GM18517 (cell line): Measurements from ENCODE around the gene RNASE1.
A peak's percentile ranks its signal among the peaks of the same experiment; 100 is the strongest.

Experiments used
- ATAC-seq: cut with Tn5 transposase; IDR thresholded peaks from one replicate; pipeline ENCODE4 v1.9.1; 2021; ENCODE audit warnings: mild to moderate bottlenecking, moderate library complexity; ENCODE audit not compliant: unreplicated experiment

The RNASE1 gene

DNA sequence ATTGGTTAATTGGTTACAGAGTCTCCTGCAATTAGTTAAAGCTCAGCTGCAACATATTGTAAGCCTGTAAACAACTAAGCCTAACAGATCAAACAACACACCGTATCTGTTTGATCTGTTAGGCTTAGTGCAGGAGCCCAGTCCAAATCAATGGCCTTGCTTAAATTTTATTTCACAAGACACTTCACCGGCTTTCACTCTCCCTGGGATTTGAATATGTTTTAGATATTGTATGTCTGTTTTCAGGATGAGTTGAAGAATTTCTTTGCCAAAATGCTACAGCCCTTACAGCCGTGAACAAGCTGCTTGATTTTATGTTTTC lies 5.5 kb upstream of the RNASE1 start:
- ATAC-seq, result no peak

DNA sequence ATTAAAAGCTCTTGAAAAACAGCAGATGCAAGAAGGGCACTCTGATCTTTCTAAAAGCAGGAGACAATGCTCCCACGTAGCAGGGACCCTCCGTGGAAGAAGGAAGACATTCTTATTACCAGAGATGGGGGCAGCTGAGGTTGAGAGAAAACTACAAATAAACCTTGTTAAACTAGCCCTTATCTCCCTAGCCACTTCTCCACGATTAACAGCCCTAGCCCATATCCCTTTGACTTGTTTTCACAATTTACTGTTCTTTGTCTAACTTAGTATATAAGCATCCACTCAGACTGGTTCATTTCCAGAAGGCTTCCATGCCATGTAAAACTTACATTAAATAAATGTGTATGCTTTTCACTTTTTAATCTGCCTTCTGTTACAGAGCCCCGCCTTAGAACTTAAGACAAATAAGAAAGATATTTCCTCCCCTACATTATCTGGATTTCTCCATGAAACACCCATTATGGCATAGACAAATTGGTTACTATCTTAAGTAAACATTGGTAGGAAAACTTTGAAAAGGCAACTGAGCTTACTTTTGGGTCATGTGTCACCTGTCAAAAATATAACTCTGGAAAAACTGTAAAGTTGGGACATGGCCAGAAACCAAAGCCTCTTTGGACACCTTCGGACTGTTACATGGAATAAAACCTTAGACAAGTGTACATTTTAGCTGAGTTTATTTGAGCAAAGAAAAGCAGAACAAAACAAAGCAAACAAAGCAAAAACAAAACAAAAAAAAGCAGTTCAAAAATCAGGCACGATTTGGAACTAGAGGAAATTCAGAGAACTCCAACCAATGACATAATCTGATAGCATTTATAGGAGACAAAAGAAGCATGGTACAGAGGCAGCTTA lies 4.9 kb upstream of the RNASE1 start:
- no peak for ATAC-seq

DNA sequence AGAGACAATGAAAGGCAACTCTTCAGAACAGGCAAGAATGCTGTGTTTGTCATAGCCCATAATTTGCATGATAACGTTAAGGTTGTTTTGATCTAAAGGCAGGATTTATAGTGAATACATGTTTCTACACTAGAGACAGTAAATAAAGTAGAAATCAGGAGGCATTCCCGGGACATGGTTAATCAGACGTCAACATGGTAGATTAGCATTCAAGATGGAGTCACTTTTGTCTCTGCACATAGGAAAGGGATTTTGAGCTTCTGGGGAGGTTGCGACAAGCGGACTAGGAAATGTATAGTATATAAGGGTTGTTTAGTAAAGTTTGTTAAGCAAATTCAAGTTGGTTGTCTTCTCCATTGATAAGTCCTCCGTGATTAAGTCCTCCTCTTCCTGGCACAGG lies 2.8 kb upstream of the RNASE1 start:
- ATAC-seq, result no peak

DNA sequence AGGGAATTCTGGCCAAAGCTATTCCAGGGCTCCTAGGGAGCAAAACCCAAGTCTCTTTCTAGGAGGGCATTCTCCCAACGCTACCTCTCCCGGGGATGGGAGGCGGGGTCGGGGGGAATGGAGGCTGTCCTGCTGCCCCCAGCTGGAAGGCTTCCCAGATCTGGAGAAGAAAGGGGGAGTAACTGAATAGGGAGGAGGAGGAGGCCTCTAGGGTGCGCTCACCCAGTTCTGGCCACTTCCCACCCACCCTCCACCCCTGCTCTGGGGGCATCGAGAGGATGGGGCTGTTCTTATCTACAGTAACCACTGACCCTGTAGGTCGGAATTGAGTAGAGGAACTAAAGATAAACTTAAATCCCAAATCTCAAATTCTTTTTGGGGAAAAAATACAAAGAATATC lies 579 bp upstream of the RNASE1 start:
- no peak for ATAC-seq

DNA sequence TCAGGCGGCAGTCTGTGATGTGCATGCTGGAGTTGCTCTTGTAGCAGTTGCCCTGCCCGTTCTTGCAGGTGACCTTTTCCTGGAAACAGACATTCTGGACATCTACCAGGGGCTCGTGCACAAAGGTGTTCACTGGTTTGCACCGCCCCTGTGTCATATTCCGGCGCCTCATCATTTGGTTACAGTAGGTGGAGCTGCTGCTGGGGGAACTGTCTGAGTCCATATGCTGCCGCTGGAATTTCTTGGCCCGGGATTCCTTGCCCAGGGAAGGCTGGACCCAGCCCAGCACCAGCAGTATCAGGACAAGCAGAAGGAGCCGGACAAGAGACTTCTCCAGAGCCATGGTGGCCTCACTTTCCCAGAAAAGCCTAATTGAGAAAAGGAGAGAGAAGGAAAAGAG lies 918 bp downstream of the RNASE1 start:
- no peak for ATAC-seq

DNA sequence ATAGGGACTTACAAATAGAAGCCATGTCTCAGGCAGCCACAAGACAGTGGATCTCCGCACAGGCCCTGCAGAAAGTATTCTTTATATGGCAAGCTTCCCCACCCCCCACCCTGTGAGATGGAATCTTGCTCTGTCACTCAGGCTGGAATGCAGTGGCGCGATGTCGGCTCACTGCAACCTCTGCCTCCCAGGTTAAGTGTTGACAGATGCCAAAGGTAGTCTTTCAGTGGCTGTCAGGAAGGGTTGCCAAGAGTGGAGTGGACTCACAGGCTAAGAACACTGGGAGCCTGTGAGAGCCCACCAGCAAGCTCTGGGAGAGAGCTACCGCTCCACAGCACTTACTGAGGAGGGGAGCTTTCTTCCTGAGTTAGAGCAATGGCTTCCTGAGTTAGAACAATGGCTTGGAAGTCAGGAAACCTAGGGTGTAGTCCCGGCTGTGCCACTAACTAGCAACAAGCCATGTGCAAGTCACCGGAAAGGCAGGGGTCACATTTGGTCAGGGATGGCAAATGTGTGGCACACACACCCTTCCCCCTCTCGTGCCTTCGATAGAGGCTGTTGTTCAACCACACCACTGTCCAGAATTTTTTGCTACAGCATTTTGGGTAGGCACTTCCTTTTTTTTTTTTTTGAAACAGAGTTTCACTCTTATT lies 2.6 kb downstream of the RNASE1 start:
- no peak for ATAC-seq

DNA sequence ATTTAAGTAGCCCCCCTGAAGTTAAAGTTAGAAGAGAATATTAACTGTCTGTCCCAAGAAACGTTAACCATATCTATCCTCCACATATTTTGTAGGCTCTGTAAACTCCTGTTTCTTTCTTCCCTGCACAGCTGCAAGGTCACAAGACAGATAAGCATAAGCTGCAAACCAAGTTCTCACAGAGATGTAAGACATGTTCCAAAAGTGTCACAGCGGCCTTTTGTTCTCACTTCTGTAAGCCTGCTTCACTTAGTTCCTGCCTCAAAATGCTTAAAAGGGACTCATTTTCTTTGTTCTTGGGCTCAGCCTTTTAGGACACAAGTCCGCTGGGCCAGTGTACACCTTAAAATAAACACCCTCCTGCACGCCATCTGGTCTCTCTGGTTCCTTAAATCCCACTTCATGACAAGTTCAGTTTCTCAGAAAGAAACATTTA lies 3.2 kb downstream of the RNASE1 start:
- no peak for ATAC-seq

DNA sequence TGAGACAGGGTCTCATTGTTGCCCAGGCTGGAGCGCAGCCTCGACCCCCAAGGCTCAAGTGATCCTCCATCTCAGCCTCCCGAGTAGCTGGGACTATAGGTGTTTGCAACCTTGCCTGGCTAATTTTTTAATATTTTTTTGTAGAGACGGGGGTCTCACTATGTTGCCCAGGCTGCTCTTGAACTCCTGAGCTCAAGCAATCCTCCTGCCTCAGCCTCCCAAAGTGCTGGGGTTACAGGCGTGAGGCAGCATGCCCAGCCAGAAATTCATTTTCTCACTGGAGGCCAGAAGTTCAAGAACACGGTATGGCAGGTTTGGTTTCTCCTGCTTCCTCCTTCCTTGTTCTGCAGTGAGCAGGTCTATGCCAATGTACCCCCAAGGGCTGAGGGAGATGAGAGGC lies 3.7 kb downstream of the RNASE1 start:
- no peak for ATAC-seq

DNA sequence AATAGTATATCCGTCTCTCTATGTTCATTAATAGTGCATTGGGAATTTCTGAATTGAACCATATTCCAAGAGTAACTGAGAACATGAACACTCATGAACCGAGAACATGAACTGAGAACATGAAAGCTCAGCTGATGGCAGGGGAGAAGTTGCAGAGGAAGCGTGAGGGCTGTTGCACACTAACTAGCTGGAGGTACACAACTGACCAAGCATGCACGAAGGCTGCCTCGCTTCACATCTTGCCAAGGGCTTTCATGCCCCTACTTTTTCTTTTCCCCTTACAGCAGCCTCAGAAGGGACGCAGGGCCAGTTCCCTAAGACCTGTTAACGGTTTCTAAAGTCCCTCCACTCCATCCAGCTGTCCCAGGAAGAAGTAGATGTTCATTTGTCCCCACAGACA lies 4.3 kb downstream of the RNASE1 start:
- no peak for ATAC-seq

DNA sequence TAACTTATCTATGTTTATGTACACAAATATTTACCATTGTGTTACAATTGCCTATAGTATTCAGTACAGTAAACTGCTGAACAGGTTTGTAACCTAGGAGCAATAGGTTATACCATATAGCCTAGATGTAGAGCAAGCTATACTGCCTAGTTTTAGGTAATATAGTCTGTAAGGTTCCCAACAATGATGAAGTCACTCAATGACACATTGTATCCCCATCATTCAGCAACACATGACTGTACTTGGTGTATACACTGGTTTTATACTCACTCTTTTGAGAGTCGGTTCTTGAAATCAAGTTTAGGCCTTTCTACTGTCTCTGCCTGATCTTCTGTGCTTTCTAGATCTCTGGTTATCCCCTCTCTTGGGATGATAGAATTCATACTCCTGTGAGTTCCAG lies 5.5 kb downstream of the RNASE1 start:
- ATAC-seq, result no peak

DNA sequence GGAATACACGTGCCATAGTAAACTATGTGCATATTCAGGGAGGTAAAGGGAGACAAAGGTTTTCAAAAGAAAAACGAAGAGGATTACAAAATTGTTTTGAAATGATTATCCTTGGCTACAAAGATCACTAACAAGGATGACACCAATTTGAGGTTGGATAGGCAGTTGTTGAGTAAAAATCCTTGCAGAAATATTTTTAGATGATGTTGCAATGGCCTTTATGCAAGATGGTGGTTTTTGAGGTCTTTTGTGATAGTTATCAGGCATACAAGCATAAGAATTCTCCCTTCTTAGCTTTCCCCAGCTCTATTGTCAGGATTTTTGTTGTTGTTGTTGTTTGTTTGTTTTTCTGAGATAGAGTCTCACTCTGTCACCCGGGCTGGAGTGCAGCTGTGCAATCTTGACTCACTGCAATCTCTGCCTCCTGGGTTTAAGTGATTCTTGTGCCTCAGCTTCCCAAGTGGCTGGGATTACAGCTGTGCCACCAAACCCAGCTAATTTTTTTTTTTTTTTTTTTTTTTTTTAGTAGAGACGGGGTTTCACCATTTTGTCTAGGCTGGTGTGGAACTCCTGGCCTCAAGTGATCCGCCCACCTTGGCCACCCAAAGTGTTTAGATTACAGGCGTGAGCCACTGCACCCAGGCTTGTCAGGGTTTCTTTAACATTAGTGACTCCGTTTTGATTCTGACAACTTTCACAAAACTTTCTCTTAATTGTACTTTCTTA lies 7.8 kb downstream of the RNASE1 start:
- ATAC-seq, result no peak

DNA sequence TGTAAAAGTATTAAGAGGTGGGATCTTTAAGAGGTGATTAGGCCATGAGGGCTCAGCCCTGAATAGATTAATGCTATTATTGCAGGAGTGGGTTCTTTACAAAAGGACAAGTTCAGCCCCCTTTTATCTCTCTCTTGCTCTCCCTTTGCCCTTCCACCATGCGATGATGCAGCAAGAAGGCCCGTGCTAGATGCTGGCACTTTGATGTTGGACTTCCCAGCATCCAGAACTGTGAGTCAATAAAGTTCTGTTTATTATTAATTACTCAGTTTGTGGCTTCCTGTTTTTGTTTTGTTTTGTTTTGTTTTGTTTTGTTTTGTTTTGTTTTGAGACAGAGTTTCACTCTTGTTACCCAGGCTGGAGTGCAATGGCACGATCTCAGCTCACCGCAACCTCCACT lies 10.1 kb downstream of the RNASE1 start:
- no peak for ATAC-seq

DNA sequence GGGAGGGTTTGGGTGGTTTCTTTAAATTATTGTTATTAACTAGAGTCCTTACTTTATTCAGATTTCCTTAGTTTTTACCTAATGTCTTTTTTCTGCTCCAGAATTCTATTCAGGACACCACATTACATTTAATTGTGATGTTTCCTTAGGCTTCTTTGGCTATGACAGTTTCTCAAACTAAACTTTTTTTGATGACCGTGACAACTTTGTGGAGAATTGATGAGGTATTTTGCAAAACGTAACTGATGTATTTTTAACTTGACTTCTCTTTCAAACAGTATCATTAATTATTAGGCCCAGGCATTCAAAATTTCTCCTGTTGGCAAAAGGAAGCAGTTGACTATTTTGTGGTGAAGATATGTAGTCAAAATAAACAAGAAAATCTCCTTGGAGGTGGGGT lies 11.0 kb downstream of the RNASE1 start:
- no peak for ATAC-seq

DNA sequence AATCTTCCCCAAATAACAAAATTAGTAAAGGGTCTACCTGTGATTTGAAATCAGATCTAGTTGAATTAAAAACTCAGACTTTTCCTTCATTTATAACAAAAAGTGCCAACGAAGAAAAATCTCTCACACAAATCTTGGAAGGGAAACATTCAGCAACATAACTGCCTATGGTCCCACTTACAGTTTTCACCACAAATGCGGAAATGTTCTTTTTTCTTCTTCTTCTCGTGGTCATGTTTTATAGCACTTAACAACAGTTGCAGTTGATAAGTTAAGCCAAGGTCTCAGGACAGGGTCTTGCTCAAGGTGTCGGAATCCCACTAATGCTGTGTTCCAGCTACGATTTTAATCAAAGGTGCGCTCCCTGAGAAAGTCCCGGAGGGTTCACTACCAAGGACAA lies 11.5 kb downstream of the RNASE1 start:
- no peak for ATAC-seq

DNA sequence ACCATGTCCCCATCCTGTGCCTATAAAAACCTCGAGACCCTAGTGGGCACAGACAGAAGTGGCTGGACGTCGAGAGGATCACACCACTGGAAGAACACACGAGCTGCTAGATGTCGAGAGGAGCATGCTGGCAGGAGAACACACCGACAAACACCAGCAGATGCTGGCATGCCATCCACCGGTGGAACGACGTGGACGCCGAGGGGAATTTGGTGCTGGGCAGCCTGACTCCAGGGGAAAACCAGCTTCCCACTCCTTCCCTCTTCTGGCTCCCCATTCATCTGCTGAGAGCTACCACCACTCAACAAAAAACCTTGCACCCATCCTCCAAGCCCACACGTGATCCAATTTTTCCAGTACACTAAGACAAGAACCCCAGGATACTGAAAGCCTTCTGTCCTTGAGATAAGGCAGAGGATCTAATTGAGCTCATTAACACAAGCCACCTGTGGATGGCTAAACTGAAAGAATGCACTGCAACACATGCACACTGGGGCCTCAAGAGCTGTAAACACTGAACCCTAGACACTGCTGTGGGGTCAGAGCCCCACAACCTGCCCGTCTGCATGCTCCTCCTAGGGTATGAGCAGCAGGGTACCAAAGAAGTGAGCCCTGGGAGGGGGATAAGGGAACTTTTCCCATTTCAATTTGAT lies 12.1 kb downstream of the RNASE1 start:
- no peak for ATAC-seq

DNA sequence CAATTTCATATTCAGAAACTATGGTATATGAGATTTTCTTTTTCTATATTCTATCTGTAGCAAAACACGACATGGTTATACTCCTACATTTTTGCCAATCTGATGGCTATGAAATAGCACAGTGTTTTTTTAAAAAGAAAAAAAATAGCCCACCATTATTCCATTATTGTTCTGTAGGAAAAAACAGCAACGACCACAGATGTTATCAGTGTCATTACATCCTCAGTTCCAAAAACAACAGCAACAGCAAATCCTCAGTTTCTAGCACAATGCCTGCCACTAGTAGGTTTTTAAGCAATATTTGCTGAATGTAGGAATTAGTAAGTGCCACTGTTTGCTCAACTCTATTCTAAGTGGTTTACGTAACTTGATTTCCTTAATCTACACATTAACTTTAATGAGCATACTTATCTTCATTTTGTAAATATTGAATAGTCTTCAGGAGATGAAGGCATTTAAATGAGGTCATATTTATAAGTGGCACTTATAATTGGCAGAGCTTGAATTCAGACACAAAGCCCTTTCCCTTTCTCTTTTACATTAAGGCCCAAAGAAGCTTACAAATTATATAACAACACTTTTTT lies 13.3 kb downstream of the RNASE1 start:
- ATAC-seq, result no peak

DNA sequence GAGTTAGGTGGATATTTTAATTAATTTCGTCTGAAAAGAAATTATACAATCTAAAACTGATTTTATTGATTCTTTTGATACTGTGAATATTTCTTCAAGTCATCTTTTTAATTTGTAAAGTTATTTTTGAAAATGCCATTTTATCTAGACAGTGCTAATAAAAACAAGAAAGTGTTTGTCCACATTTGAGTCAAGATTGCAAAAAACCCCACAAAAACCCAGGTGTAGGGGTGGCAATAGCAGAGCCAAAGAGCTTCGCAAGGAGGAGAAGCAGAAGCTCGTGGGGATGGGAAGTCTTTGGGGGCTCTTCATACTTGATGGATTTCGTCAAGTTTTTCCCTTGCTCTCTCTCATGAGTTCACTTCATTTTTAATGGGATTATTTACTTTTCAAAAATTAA lies 15.6 kb downstream of the RNASE1 start:
- ATAC-seq, result no peak

DNA sequence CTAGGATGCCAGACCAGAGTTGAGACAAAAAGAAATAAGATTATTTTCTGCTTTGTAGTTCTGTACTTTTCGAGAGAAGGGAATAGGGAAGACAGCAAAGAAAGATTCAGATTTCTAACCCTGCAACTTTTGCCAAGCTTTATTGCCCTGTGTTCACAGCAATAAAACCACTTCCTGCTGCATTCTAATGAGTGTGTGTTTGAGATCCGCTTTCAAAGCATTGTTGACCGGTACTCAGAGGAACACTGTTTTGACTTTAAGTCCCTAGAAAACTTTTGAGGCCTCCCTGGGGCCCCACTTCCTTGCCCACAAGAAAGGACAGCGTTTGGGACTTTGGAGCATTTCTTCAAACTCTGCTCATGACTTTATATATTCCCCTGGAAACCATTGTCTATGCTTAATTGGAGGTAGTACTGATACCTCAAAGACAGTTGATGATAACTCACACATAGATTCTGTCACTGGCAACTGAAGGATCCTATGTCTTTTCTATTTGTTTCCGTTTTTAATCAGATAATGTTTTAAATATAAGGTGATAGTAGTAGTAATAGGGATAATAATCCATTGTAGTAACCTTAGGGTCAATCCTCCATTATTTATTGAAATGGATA lies 20.3 kb downstream of the RNASE1 start:
- peak; percentile 52 for ATAC-seq

DNA sequence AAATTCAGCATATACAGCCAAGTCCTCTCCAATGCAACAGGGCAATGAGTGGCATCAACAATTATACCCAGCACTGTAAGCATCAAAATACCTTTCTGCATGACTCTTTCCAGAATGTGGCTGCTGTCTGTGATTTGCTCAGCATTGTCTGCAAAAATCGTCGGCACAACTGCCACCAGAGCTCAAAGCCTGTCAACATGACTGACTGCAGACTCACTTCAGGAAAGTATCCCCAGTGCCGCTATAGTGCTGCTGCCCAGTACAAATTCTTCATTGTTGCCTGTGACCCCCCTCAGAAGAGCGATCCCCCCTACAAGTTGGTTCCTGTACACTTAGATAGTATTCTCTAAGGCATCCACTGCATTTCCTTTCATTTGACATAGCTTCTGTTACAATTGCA lies 20.8 kb downstream of the RNASE1 start:
- ATAC-seq, result no peak

DNA sequence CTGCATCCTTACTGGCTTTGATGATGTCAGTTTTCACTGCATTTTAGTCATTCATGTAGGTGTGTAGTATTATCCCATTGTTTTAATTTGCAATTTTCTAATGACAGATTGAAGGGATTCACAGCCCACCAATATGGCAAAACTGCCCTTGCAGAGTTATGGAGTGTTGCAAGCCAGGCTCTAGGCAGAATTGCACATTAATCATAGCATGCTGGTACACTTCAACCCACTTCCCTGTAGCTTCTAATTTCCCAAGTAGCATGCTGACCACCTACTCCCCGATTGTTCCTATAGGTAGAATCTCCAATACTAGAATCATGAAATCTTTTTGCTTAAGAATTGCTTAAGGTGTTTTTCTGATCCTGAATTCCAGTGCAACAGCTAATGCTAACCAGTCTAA lies 26.7 kb downstream of the RNASE1 start:
- ATAC-seq, result no peak

DNA sequence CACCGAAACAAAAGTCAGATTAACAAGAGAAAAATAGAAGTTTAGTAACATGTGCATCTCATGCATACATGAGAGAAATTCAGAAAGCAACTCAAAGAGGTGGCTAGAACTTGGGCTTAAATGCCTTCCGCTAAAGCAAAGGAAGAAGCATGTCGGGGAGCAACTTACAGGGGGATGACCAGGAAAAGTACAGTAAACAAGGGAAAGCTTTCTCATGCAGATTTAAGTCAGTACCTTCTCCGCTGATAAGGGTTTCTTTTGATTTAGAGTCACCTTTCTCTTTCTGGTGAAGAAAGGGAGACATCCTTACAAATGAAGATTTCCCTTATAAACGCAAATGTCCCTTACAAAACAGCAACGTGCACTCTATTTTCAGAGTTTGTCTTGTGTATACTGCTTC lies 27.6 kb downstream of the RNASE1 start:
- ATAC-seq, result no peak
